Placental epithelial cell (primary cell): ENCODE data around the gene POU2F1. TPM values are rescaled to one million over a fixed set of nuclear protein-coding genes. Genes with fewer than 3 reads are reported as not detected.

Experiments
- total RNA-seq: library from RNA; depleted of rRNA; stranded (reverse); fragments of >200 nt; gene quantifications from 2 replicates; pipeline ENCODE4 v1.2.3, GENCODE V29; 2012

The POU2F1 gene
- total RNA-seq: 9.8 and 12.3 TPM in 2 replicates

DNA sequence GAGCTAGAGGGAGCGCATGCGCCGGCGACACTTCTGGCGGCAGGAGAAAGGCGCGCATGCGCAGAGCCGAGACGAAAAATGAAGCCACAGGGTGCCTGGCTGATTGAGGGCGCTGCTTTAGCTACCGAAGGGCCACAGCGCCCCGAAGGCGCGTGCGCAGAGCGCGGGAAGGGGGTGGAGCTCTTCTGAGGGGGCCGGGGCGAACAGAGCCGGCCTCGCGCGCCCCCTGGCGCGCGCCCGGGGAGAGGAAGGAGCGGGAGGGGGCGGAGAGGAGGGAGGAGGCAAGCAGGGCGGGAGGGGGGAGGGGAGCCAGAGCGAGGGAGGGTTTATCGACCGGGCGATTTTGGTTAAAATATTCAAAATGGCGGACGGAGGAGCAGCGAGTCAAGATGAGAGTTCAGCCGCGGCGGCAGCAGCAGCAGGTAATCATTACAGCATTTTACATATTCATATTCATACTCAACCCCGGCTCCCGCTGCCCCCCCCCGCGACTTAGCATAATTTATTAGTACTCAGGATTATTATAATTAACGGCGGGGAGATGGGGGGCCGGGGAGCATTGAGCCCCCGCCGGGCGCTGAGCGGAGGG, at the start of gene POU2F1:
TSS of gene POU2F1 (plus strand) at position 350 of the 589 bp plus-strand sequence. CDS start at position 362, 12 bp downstream.

Other genes with a start within 250 kb of the POU2F1 start
- gene ILDR2, start 245.3 kb upstream of the POU2F1 start, total RNA-seq: 0.79 and 0.87 TPM in 2 replicates
- gene MAEL, start 231.6 kb upstream of the POU2F1 start, total RNA-seq: 0.39 and 0.76 TPM in 2 replicates
- not detected in 2 replicates for gene GPA33, start 130.5 kb upstream of the POU2F1 start, total RNA-seq
- not detected in 2 replicates for gene STYXL2, start 126.8 kb upstream of the POU2F1 start, total RNA-seq